CD14-positive monocyte (primary cell): Measurements from ENCODE around the gene ILDR2. TPM values are rescaled to one million over a fixed set of nuclear protein-coding genes. Genes with fewer than 3 reads are reported as not detected.

Experiments used
- DNase-seq, 3 donors: peaks; one replicate each; pipeline ENCODE4 v3.0.0-alpha.2; 2011 to 2022
- H2AFZ ChIP-seq: 2 replicates; pipeline ENCODE4 v1.6.0; 2012; ENCODE audit warnings: mild to moderate bottlenecking, low read depth, low read length, inconsistent platforms; ENCODE audit not compliant: insufficient read depth, poor library complexity, severe bottlenecking
- H3K27ac ChIP-seq, 2 donors: 1 replicate in 1 of 2; 2 replicates in 1 of 2; pipeline ENCODE4 v1.5.1; 2012 to 2013; ENCODE audit warnings: low read length in 2 of 2, control low read depth in 1 of 2, inconsistent platforms in 1 of 2, low read depth in 1 of 2, mild to moderate bottlenecking in 1 of 2
- H3K27me3 ChIP-seq, 2 donors: one replicate each; pipeline versions ENCODE4 v1.6.0 to v1.6.1; 2011 to 2013; ENCODE audit warnings: low read length in 2 of 2; ENCODE audit not compliant: control insufficient read depth in 2 of 2, insufficient read depth in 2 of 2
- H3K36me3 ChIP-seq, 2 donors: replicated peaks in 1 of 2; 1 replicate in 1 of 2; 2 replicates in 1 of 2; pipeline versions ENCODE4 v1.5.1 to v1.6.1; 2012 to 2013; ENCODE audit warnings: low read length in 2 of 2, control low read depth in 1 of 2, inconsistent platforms in 1 of 2, mild to moderate bottlenecking in 1 of 2; ENCODE audit not compliant: insufficient read depth in 2 of 2, control insufficient read depth in 1 of 2
- H3K4me1 ChIP-seq, 2 donors: 1 replicate in 1 of 2; 2 replicates in 1 of 2; pipeline versions ENCODE4 v1.5.1 to v1.6.1; 2012 to 2013; ENCODE audit warnings: low read length in 2 of 2, control low read depth in 1 of 2, inconsistent platforms in 1 of 2, mild to moderate bottlenecking in 1 of 2, moderate library complexity in 1 of 2; ENCODE audit not compliant: insufficient read depth in 2 of 2, control insufficient read depth in 1 of 2
- H3K4me2 ChIP-seq: replicated peaks from 2 replicates; pipeline ENCODE3; 2012; ENCODE audit warnings: low read length, moderate library complexity, mild to moderate bottlenecking; ENCODE audit not compliant: poor library complexity, severe bottlenecking; ENCODE audit errors: extremely low read depth
- H3K4me3 ChIP-seq, 3 experiments: fragments of 200-600 bp in 1 of 3; sonication (generic) in 1 of 3; replicated peaks in 1 of 3; 1 replicate in 2 of 3; 2 replicates in 1 of 3; pipeline ENCODE4 v1.5.1; 2011 to 2013; ENCODE audit warnings: low read length in 3 of 3, mild to moderate bottlenecking in 3 of 3, control low read depth in 2 of 3, low read depth in 2 of 3, inconsistent platforms in 1 of 3, moderate library complexity in 1 of 3
- H3K79me2 ChIP-seq: 2 replicates; pipeline ENCODE4 v1.6.0; 2012; ENCODE audit warnings: mild to moderate bottlenecking, control low read depth, inconsistent platforms, low read length, moderate library complexity; ENCODE audit not compliant: insufficient read depth
- H3K9ac ChIP-seq: 2 replicates; pipeline ENCODE4 v1.6.0; 2017; ENCODE audit warnings: low read length, mild to moderate bottlenecking; ENCODE audit not compliant: insufficient read depth, poor library complexity, severe bottlenecking
- H3K9me3 ChIP-seq, 2 donors: replicated peaks in 1 of 2; 1 replicate in 1 of 2; 2 replicates in 1 of 2; pipeline versions ENCODE4 v1.5.1 to v1.6.1; 2012 to 2013; ENCODE audit warnings: low read length in 2 of 2, control low read depth in 1 of 2; ENCODE audit not compliant: control insufficient read depth in 1 of 2, insufficient read depth in 1 of 2
- H4K20me1 ChIP-seq: 2 replicates; pipeline ENCODE4 v1.6.0; 2012; ENCODE audit warnings: mild to moderate bottlenecking, low read length, control low read depth, moderate library complexity; ENCODE audit not compliant: insufficient read depth
- H3K27ac Mint-ChIP-seq, 7 donors: one replicate each; pipeline ENCODE4 v1.8.0; 2020; ENCODE audit warnings: mild to moderate bottlenecking in 7 of 7, mixed read lengths in 7 of 7, moderate library complexity in 6 of 7, inconsistent platforms in 2 of 7
- H3K27me3 Mint-ChIP-seq, 3 donors: one replicate each; pipeline ENCODE4 v1.8.0; 2021 to 2022; ENCODE audit warnings: low read depth in 3 of 3, mild to moderate bottlenecking in 3 of 3, mixed read lengths in 3 of 3, moderate library complexity in 3 of 3, inconsistent platforms in 1 of 3
- H3K36me3 Mint-ChIP-seq, 2 donors: one replicate each; pipeline ENCODE4 v1.8.0; 2020; ENCODE audit warnings: mixed read lengths in 2 of 2, inconsistent platforms in 1 of 2, mild to moderate bottlenecking in 1 of 2
- H3K4me1 Mint-ChIP-seq: one replicate; pipeline ENCODE4 v1.8.0; 2020; ENCODE audit warnings: mild to moderate bottlenecking, mixed read lengths
- H3K4me3 Mint-ChIP-seq, 2 donors: one replicate each; pipeline ENCODE4 v1.8.0; 2020; ENCODE audit warnings: mild to moderate bottlenecking in 2 of 2, mixed read lengths in 2 of 2, moderate library complexity in 1 of 2
- H3K9me3 Mint-ChIP-seq, 7 donors: one replicate each; pipeline ENCODE4 v1.8.0; 2020 to 2022; ENCODE audit warnings: mixed read lengths in 7 of 7, mild to moderate bottlenecking in 6 of 7, moderate library complexity in 6 of 7, inconsistent platforms in 2 of 7
- CTCF ChIP-seq: fragments of 200-600 bp; IDR thresholded peaks from one replicate; pipeline ENCODE4 v1.8.0; 2022; ENCODE audit warnings: antibody characterized with exemption, mild to moderate bottlenecking
- WGBS: methylation state at CpG from one replicate; pipeline ENCODE4 v1.1.5; 2013; ENCODE audit warnings: missing lambda C conversion rate; ENCODE audit not compliant: insufficient coverage; 5-methylcytosine and 5-hydroxymethylcytosine counted together
- intact Hi-C, 2 donors: fragments of 100-400 bp; cut with micrococcal nuclease; formaldehyde crosslinking; loops; one replicate each; pipeline versions ENCODE4 v1.15.0 to v1.15.1; 2023
- polyA plus RNA-seq, 3 donors: library from polyadenylated mRNA; depleted of rRNA in 1 of 3; unstranded in 2 of 3; stranded (reverse) in 1 of 3; fragments of 300-500 nt in 2 of 3; fragments of >200 nt in 1 of 3; fragmentation: Illumina TruSeq in 2 of 3; gene quantifications; 1 replicate in 2 of 3; 2 replicates in 1 of 3; pipeline ENCODE4 v1.2.3, GENCODE V29; 2012 to 2021

Gene ILDR2
- polyA plus RNA-seq, 3 donors, result not detected

GRCh38 chr1:166876540-166876838, 98.9 kb downstream of the ILDR2 start:
- intact Hi-C loops, result no loop called here

GRCh38 chr1:166875734-166876539, 99.4 kb downstream of the ILDR2 start, which contains the start of gene TADA1:
TADA1 (minus strand) TSS chr1:166876264; CDS start chr1:166876233, 31 bp downstream.
- Histone ChIP-seq H3K36me3 (no peaks in the 10 kb centered on the region), H3K27me3 (no peaks in the 10 kb centered on the region), H3K4me2 (peak within 1 kb of the TSS; percentile 84), H3K9me3 (no peaks in the 10 kb centered on the region), H3K9ac (peak within 1 kb of the TSS; percentile 83), H4K20me1 (peaks cover 4% of the 10 kb centered on the region), H2AFZ (peak within 1 kb of the TSS; percentile 89), H3K4me3 (peak within 1 kb of the TSS; percentile 58 to 78 (median 62)), H3K79me2 (peaks cover 47% of the 10 kb centered on the region), H3K27ac (peak within 1 kb of the TSS; percentile 72 to 81), H3K4me1 (peaks cover 12 to 15% of the 10 kb centered on the region in 2 donors)
- peaks cover 4 to 10% of the 10 kb centered on the region in 2 donors for H3K36me3 Mint-ChIP-seq
- peak; percentile 87 to 92 (median 89) for DNase-seq
- intact Hi-C loops, result no loop called here
- peaks cover 2 to 6% (median 3%) of the 10 kb centered on the region in 7 donors for H3K9me3 Mint-ChIP-seq
- H3K4me3 Mint-ChIP-seq, result peak within 1 kb of the TSS; percentile 95 to 97
- peaks cover 0 to 3% (median 1%) of the 10 kb centered on the region in 3 donors for H3K27me3 Mint-ChIP-seq
- peak within 1 kb of the TSS; percentile 86 to 95 (median 94) for H3K27ac Mint-ChIP-seq
- no peak for TF ChIP-seq CTCF
- H3K4me1 Mint-ChIP-seq, result peaks cover 28% of the 10 kb centered on the region
- under 1% methylated on average over 84 of the region's 84 CpGs for WGBS

More at GRCh38 chr1:166876540-166876838, 98.9 kb downstream of the ILDR2 start:
- Histone ChIP-seq H3K27me3 (no peaks in the 10 kb centered on the region), H3K79me2 (peaks cover 41% of the 10 kb centered on the region), H3K36me3 (no peaks in the 10 kb centered on the region), H3K9me3 (no peaks in the 10 kb centered on the region), H4K20me1 (peaks cover 4% of the 10 kb centered on the region), H3K4me3 (peak overlapping the region; percentile 58 to 78 (median 62)), H3K27ac (peak overlapping the region in 1 of 2 donors; percentile 81), H2AFZ (peak overlapping the region; percentile 89), H3K9ac (peak overlapping the region; percentile 83), H3K4me1 (peaks cover 12 to 15% of the 10 kb centered on the region in 2 donors), H3K4me2 (peak overlapping the region; percentile 84)
- WGBS, result 0% methylated on average over 2 of the region's 7 CpGs
- DNase-seq, result no peak
- peak overlapping the region; percentile 95 to 97 for H3K4me3 Mint-ChIP-seq
- H3K4me1 Mint-ChIP-seq, result peaks cover 28% of the 10 kb centered on the region
- peaks cover 2 to 6% (median 3%) of the 10 kb centered on the region in 7 donors for H3K9me3 Mint-ChIP-seq
- no peak for TF ChIP-seq CTCF
- peaks cover 4 to 10% of the 10 kb centered on the region in 2 donors for H3K36me3 Mint-ChIP-seq
- peaks cover 0 to 3% (median 1%) of the 10 kb centered on the region in 3 donors for H3K27me3 Mint-ChIP-seq
- peak overlapping the region; percentile 86 to 95 (median 94) for H3K27ac Mint-ChIP-seq
